GM21526 (cell line): ENCODE measurements around the gene PCBP3.

Experiments used
- ATAC-seq: cut with Tn5 transposase; IDR thresholded peaks from one replicate; pipeline ENCODE4 v1.9.1; 2021; ENCODE audit warnings: moderate library complexity; ENCODE audit not compliant: unreplicated experiment, low FRiP score

Gene PCBP3

GRCh38 chr21:45774291-45774690 is 130.8 kb downstream of the PCBP3 start:
- no peak for ATAC-seq

DNA sequence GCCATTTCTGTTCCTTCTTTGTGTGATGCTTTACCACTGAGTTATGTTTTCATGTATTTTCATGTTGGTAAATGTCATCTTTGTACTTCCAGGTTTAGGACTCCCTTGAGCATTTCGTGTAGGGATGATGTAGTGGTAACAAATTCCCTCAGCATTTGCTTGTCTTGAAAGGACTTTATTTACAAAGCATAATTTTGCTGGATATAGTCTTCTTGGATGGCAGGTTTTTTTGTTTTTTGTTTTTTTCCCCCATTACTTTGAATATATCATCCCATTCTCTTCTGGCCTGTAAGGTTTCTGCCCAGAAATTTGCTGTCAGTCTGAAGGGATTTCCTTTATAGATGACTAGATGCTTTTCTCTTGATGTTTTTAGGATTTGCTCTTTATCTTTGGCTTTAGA is 133.4 kb downstream of the PCBP3 start:
- no peak for ATAC-seq

GRCh38 chr21:45778686-45779085 is 135.2 kb downstream of the PCBP3 start:
- ATAC-seq, result no peak

DNA sequence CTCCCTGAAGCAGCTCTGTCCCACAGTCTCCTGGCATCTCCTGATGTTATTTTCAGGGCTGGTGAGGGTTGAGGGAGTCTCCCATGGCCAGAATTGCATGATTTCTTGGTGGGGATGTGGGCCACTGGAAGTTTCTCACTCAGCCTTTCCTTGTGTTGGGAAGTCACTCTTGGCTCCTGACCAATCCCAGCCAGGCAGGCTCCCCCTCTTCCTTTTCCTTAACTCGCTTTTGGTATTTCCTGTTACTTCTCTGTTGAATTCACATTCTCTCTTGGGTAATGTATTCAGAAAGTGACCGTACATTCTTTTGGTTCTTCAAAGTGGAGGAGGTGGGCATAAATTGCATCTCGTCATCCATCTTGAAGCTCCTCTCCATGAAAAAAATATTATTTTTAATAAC is 135.7 kb downstream of the PCBP3 start:
- ATAC-seq, result no peak

DNA sequence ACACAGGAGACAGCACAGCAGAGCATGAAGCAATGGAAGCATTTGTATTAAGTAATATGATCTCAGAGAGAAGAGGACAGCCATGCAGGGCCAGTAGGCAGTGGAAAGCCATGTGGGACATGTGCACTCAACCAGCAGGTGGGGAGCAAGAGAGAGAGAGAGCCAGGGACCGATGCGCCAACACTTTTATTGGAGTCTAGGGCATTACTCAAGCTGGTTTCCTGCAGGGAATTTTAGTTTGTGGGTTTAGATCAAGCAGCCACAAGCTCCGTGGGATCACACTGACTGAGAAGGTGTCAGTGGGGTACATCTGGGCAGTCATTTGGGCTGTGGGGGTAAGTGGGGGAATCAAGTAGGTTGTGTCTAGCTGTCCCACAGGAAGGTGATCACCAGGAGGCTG is 137.1 kb downstream of the PCBP3 start:
- ATAC-seq, result no peak

- ATAC-seq, result no peak
Measured at GRCh38 chr21:45781741-45782140, 138.2 kb downstream of the PCBP3 start.

GRCh38 chr21:45786660-45787059 is 143.1 kb downstream of the PCBP3 start:
- no peak for ATAC-seq

- ATAC-seq, result no peak
Measured at GRCh38 chr21:45787371-45787770, 143.8 kb downstream of the PCBP3 start.

DNA sequence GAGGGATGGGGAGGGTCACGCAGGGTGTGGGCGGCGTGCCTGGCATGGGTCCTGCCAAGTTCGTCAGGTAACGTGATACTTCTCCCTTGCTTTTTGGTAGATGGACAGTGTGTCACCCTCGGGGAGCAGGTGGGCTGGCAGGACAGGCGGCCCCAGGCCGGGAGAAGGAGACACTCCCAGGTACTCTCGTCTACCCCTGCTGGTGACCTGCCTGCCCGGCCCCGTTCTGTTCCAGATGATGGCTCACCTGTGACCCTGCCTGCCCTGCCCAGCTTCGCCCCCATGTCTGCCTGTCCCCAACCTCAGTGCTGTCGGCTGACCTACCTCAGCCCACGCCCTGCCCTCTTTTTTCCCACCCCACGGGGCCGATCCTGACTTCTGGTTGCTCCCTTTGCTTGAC is 144.7 kb downstream of the PCBP3 start:
- no peak for ATAC-seq

- no peak for ATAC-seq
Measured at GRCh38 chr21:45788637-45789506, 145.3 kb downstream of the PCBP3 start.

DNA sequence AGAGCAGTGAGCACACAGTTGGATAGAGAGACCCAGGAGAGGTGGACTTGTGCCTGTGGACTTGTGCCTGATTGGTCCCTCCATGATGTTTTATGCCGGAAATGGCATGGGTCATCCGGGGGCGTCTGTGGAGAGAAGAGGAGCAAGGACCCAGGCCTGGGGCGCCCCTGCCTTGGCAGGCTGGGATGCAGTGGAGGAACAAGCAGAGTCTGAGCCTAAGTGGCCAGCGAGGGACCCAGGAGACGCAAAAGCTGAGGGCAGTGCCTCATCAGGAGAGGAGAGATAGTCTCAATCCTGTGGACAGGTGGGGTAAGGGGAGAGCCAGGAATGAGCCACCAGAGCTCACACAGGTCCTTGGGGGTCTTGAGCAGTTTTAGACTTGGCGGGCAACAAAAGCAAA is 146.9 kb downstream of the PCBP3 start:
- ATAC-seq, result no peak

DNA sequence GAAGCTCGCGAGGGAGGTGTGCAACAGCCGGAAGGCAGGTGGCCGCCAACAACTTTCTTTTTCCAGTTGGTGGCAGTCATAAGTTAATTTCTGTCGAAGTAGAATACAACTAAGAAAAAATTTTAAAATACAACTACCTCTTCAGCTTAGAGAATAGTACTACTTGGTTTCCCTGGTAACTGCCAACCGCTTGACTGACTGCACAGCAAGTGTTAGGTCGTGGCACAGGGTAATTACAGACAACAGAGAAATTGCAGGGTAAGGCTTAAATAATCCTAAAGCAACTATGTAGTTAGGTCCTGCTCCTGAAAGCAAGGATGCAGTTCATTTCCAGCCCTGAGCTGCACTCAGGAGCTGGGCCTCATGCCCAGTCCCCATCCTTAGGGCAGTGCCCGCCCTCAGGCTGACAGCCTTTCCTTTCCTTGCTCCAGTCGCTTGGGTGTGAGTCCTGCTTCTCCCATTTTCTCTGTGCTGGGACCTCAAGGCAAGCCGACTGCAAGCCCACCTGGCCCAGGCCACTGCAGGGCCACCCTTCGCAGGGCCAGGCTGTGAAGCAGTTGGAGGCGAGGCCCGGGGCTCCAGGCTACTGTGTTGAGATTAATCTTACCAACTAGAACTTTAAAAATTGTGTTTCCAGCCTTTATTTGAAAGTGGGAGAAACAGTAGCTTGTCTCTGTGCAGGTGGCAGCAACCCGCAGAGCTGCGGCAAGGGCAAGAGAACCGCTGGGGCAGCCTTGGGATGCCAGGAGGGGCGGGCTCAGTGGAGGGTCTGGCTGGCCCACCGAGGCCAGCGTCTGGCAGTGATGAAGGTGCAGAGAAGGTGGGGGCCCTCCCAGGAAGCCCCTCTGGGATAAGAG is 148.3 kb downstream of the PCBP3 start:
- ATAC-seq, result no peak

- no peak for ATAC-seq
Measured at GRCh38 chr21:45792682-45793383, 149.3 kb downstream of the PCBP3 start.

GRCh38 chr21:45794027-45794426 is 150.5 kb downstream of the PCBP3 start:
- ATAC-seq, result no peak

DNA sequence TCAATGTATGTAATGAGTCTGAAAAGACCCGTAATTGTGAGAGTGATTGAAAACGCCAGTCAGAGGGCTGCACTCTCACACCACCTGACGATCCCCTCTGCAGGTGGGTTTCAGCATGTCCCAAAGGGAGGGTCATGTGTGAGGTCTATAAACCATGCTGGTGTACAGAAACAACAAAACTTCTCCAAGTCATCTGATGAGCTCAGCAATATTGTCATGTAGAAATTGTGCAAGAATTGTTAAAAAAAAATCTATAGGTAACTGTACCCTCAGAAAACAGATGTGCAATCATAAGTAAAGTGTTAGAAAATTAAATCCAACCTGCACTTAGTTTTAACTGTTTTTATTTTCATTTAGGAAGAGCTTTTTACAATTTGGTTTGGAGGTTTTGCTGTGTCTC is 152.5 kb downstream of the PCBP3 start:
- ATAC-seq, result no peak

DNA sequence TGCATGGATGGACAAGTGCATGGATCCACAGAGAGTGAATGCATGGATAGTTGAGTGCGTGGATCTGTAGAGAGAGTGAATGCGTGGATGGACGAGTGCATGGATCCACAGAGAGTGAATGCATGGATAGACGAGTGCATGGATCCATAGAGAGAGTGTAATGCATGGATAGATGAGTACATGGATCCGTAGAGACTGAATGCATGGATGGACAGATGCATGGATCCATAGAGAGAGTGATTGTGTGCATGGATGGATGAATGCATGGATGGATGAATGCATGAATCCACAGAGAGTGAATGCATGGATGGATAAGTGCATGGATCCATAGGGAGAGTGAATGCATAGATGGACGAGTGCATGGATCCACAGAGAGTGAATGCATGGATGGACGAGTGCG is 153.8 kb downstream of the PCBP3 start:
- no peak for ATAC-seq

- no peak for ATAC-seq
Measured at GRCh38 chr21:45799765-45800338, 156.3 kb downstream of the PCBP3 start.

DNA sequence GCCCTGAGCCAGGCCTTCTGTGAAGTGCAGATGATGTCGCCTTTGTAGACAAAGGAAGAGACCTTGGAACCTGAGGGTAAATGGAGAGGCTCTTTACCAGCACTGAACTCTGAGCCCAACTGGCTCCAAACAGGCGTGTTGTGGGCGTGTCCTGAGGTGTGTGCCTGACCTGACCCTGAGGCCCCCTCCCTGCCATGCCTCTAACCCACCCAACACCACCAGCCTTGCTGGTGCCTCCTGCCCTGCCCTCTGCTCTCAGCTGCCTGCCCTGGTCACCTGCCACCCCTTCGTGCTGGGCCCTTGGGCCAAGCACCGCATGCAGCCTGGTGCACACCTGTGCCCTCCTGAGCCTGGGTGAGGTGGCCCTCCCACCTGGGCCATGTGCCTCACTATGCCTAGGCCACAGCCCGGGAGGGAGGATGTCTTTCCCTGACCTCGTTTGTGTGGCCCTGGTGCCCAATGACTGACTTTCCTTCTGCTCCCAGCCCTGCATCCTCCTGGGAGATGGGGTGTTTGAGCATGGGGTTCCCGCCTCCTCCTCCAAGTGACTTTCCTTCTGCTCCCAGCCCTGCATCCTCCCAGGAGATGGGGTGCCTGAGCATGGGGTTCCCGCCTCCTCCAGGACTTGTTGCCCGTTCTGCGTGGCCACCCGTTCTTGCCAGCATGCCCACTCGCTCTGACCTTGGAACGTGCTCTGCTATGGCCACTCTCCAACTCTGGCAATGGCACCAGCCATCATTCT is 157.0 kb downstream of the PCBP3 start:
- no peak for ATAC-seq

DNA sequence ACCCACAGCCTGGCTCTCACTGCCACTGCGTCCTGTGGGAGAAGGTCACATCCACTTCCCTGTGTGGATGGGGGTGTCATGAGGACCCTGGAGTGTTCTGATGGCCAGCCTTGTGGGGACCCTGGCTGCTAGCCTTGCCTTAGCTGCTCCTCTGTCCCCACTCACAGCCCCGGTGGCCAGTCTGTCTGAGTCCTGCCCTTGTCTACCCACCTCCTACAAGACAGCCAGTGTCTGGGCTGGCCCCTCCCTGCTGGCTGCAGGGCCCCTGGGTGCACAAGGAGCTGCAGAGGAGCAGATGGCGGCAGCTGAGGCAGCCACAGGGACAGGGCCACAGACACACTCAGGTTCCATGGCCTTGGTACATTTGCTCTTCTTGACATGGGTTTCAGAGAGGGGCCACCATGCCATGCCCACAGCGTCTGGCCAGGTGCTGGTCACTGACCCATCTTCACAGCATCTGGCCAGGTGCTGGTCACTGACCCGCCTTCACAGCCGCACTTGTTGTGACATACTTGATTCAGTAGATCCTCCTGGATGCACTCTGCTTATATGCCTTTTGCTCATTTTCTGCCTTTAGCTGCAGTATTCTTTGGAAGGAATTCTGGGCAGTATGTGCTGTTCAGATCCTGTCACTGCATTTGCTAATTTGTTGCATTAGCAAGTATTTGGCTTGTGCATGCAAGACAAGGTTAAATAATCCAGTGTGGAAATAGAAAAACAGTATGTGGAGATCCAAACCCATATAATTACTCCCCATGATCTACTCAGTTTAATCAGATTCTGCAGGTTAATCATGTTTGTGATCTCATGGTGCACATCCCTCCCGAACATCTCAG is 157.8 kb downstream of the PCBP3 start:
- no peak for ATAC-seq
